ENCODE measurements around the gene FRMD3.

DNA sequence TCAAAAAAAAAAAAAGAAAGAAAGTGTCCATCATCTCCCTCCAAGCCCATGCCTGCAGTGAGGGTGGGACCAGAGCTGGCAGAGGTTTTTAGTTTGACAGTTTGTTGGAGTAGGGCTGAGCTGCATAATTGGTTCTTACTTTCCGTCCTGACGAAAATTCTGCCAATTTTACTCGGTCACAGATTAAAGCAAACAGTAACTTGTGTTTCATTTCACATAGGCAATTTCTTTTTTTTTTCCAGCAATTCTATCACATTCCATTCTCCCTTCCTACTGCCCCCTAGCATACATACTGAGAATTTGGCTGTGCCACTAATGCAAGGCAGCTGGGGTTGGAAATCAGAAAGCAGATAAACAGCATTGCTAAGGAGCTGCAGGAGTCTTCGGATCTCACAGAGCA, 132.4 kb downstream of the FRMD3 start:
- TF ChIP-seq TEAD4 (IDR thresholded peaks at IDR 0.05) (no peak), ZBTB7A (IDR thresholded peaks at IDR 0.05; ENCODE audit: low read depth) (no peak), FOXM1 (IDR thresholded peaks at IDR 0.05; ENCODE audit: borderline replicate concordance, low read depth) (no peak), RAD21 (IDR thresholded peaks at IDR 0.05; ENCODE audit: low read depth) (no peak), CEBPB (IDR thresholded peaks at IDR 0.05) (no peak), TAF1 (IDR thresholded peaks at IDR 0.05; ENCODE audit: low read depth) (no peak)
- TF ChIP-seq, protein P1, sequence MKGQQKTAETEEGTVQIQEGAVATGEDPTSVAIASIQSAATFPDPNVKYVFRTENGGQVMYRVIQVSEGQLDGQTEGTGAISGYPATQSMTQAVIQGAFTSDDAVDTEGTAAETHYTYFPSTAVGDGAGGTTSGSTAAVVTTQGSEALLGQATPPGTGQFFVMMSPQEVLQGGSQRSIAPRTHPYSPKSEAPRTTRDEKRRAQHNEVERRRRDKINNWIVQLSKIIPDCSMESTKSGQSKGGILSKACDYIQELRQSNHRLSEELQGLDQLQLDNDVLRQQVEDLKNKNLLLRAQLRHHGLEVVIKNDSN (IDR thresholded peaks at IDR 0.05), result no peak
- TF ChIP-seq, protein P2, sequence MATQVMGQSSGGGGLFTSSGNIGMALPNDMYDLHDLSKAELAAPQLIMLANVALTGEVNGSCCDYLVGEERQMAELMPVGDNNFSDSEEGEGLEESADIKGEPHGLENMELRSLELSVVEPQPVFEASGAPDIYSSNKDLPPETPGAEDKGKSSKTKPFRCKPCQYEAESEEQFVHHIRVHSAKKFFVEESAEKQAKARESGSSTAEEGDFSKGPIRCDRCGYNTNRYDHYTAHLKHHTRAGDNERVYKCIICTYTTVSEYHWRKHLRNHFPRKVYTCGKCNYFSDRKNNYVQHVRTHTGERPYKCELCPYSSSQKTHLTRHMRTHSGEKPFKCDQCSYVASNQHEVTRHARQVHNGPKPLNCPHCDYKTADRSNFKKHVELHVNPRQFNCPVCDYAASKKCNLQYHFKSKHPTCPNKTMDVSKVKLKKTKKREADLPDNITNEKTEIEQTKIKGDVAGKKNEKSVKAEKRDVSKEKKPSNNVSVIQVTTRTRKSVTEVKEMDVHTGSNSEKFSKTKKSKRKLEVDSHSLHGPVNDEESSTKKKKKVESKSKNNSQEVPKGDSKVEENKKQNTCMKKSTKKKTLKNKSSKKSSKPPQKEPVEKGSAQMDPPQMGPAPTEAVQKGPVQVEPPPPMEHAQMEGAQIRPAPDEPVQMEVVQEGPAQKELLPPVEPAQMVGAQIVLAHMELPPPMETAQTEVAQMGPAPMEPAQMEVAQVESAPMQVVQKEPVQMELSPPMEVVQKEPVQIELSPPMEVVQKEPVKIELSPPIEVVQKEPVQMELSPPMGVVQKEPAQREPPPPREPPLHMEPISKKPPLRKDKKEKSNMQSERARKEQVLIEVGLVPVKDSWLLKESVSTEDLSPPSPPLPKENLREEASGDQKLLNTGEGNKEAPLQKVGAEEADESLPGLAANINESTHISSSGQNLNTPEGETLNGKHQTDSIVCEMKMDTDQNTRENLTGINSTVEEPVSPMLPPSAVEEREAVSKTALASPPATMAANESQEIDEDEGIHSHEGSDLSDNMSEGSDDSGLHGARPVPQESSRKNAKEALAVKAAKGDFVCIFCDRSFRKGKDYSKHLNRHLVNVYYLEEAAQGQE (IDR thresholded peaks at IDR 0.05; ENCODE audit: low read depth), result no peak
- TF ChIP-seq, protein P3, sequence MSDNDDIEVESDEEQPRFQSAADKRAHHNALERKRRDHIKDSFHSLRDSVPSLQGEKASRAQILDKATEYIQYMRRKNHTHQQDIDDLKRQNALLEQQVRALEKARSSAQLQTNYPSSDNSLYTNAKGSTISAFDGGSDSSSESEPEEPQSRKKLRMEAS (IDR thresholded peaks at IDR 0.05), result no peak
